Measurements from ENCODE around the gene OR1K1.

DNA sequence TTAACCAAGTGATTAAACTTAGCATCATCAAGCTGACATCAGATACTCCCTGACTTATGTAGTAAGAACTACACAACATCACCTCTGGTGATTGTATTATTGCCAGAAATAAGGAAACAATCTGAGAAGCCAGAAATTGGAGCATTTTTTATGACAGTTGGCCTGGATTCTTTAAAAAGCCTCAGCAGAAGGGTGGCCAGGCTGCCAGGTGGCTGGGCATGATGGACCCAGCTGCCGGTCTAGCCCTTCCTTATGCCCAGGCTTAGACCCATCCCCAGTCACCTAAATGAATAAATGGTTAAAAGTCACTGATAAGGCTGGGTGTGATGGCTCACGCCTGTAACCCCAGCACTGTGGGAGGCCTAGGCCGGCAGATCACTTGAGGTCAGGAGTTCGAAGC lies 12.8 kb downstream of the OR1K1 start:
- no peak for TF ChIP-seq POLR2AphosphoS5 (IDR thresholded peaks at IDR 0.05; ENCODE audit: insufficient read depth in 1 of 2, low read depth in 1 of 2)
- TF ChIP-seq, protein P1, sequence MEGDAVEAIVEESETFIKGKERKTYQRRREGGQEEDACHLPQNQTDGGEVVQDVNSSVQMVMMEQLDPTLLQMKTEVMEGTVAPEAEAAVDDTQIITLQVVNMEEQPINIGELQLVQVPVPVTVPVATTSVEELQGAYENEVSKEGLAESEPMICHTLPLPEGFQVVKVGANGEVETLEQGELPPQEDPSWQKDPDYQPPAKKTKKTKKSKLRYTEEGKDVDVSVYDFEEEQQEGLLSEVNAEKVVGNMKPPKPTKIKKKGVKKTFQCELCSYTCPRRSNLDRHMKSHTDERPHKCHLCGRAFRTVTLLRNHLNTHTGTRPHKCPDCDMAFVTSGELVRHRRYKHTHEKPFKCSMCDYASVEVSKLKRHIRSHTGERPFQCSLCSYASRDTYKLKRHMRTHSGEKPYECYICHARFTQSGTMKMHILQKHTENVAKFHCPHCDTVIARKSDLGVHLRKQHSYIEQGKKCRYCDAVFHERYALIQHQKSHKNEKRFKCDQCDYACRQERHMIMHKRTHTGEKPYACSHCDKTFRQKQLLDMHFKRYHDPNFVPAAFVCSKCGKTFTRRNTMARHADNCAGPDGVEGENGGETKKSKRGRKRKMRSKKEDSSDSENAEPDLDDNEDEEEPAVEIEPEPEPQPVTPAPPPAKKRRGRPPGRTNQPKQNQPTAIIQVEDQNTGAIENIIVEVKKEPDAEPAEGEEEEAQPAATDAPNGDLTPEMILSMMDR (IDR thresholded peaks at IDR 0.05), result no peak

Data from vagina (tissue), 2 donors.